AG10803 (cell line): ENCODE results near the gene RPE.
A peak's percentile ranks its signal among the peaks of the same experiment; 100 is the strongest.

ENCODE experiments used
- DNase-seq: peaks from one replicate; pipeline ENCODE4 v3.0.0; 2010; ENCODE audit warnings: low read depth
- H3K4me3 ChIP-seq: 2 replicates; pipeline ENCODE4 v1.5.1; 2011; ENCODE audit warnings: mild to moderate bottlenecking, low read length, control low read depth
- CTCF ChIP-seq: conservative IDR thresholded peaks from 2 replicates; pipeline ENCODE4 v1.5.1; 2011; ENCODE audit warnings: mild to moderate bottlenecking, low read length, control low read depth, inconsistent platforms

RPE gene

GRCh38 chr2:210000464-210001324 lies 1.7 kb upstream of the RPE start:
- no peak for TF ChIP-seq CTCF
- no peak overlapping the region for H3K4me3 ChIP-seq
- DNase-seq = no peak

- H3K4me3 ChIP-seq = peak overlapping the region; percentile 99
- peak; percentile 62 for DNase-seq
- TF ChIP-seq CTCF = no peak
Observed at GRCh38 chr2:210003359-210003758, 921 bp downstream of the RPE start.

- H3K4me3 ChIP-seq = no peak overlapping the region
- no peak for DNase-seq
- TF ChIP-seq CTCF = no peak
Observed at GRCh38 chr2:210004881-210005280, 2.4 kb downstream of the RPE start.

GRCh38 chr2:210007895-210008294 lies 5.5 kb downstream of the RPE start:
- no peak for DNase-seq
- no peak overlapping the region for H3K4me3 ChIP-seq
- no peak for TF ChIP-seq CTCF

GRCh38 chr2:210009126-210009525 lies 6.7 kb downstream of the RPE start:
- TF ChIP-seq CTCF = no peak
- DNase-seq = no peak
- no peak overlapping the region for H3K4me3 ChIP-seq

GRCh38 chr2:210009896-210010295 lies 7.5 kb downstream of the RPE start:
- no peak for TF ChIP-seq CTCF
- DNase-seq = no peak

GRCh38 chr2:210020138-210020537 lies 17.7 kb downstream of the RPE start:
- no peak for DNase-seq
- no peak for TF ChIP-seq CTCF
- no peak overlapping the region for H3K4me3 ChIP-seq

More at GRCh38 chr2:210009896-210010295, 7.5 kb downstream of the RPE start:
- no peak overlapping the region for H3K4me3 ChIP-seq
